ENCODE data around the gene SLC22A1. TPM values are rescaled to one million over a fixed set of nuclear protein-coding genes. Genes with fewer than 3 reads are reported as not detected.

Gene SLC22A1
- total and polyA plus RNA-seq, 2 of the 8 experiments (the other 6 are each of a cell fraction or from before 2014, with no cell fraction given) = 0.12 to 0.45 TPM

DNA sequence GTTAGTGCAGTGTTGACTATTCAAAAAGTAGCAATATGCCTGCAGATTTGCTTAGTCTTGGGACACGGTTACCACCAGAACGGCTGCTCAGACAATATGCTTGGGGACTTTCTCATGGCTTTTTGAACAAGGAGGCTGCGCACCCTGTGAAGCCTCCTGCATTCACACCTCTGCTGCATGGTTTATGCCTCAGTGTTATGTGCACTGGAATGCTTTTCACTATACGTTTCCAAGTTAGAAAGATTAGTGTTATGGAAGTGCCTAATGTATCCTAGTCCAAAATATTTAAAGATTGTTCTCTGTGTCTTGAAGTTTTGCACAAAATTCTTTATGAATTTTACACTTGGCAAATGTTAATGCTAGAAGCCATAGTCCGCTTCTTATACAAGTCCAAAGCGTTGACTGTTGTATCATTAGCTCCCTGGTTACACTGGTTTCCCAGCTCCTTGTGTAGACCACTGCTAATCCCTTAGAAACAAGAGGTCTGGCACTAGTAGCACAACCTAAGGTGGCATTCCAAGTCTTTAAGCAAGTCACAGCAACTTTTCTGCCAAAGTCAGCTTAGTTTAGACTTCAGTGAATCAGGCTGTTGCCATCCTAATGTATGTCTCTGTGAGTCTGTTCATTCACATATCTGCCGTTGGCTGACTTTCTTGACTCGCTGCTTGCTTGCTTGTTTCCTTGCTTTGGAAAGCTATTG, 26.3 kb upstream of the SLC22A1 start (continued):
- TF ChIP-seq NRF1 (IDR thresholded peaks at IDR 0.05; ENCODE audit: low read depth, low read length) = no peak
- no peak for TF ChIP-seq TAF7 (optimal IDR thresholded peaks at IDR 0.05; ENCODE audit: borderline replicate concordance, low read depth, low read length)
- no peak for TF ChIP-seq BACH1 (IDR thresholded peaks at IDR 0.05; ENCODE audit: low read length)
- no peak for TF ChIP-seq RBBP5 (IDR thresholded peaks at IDR 0.05; ENCODE audit: borderline replicate concordance, low read depth, low read length)
- TF ChIP-seq, protein P1, sequence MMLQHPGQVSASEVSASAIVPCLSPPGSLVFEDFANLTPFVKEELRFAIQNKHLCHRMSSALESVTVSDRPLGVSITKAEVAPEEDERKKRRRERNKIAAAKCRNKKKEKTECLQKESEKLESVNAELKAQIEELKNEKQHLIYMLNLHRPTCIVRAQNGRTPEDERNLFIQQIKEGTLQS (IDR thresholded peaks at IDR 0.05; ENCODE audit: insufficient read depth, low read depth, low read length) = no peak
- TF ChIP-seq ASH2L (IDR thresholded peaks at IDR 0.05; ENCODE audit: low read length) = no peak
